ENCODE results near the gene SDK1.

SDK1 gene

DNA sequence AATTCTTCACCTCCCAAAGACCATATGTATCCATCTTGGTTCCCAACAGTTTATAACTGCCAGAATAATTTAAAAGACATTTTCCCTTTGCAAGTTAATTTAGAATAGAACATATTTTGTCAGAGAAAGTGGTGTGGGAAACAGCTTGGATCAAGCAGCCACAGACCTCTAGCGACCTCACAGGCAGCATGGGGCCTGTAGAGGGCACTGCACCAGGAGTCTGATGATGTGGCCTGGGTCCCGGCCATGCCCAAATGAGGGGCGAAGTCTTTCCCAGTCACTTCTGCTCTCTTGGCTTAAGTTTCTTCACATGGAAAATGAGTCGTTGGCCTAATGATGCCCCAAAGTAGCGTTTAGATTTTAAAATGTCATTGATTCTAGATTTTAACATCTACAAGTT, 243.2 kb downstream of the SDK1 start:
- H3K27ac Mint-ChIP-seq: no peak overlapping the region

DNA sequence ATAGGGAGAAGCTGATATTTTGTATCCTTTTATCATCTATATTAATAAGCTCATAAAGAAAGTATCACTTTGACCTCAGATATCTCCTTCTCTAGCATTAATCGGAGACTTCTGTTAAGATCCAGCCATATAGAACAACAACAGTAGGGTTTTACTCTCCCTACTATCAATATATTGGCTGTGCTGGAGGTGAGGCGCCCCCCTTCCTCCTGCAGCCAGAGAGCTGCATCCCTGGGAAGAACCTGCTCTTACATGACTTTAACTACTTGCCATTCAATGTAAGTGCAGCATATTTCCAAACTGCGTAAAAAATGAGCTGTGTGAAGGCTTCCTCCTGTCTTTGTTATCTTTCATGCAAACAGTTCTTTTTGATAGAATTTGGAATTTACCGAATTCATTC, 247.8 kb downstream of the SDK1 start:
- intact Hi-C loops (cut with micrococcal nuclease): no loop called here
- Mint-ChIP-seq H3K27ac (no peak overlapping the region), H3K4me1 (ENCODE audit: low read depth) (no peaks in the 10 kb centered on the region), H3K36me3 (ENCODE audit: low read depth) (no peaks in the 10 kb centered on the region), H3K9me3 (no peaks in the 10 kb centered on the region), H3K27me3 (no peaks in the 10 kb centered on the region), H3K4me3 (no peak overlapping the region)

More for the DNA sequence above, 243.2 kb downstream of the SDK1 start:
- intact Hi-C loops (cut with micrococcal nuclease): no loop called here
- Mint-ChIP-seq H3K9me3 (no peaks in the 10 kb centered on the region), H3K4me3 (no peak overlapping the region), H3K27me3 (no peaks in the 10 kb centered on the region), H3K4me1 (ENCODE audit: low read depth) (no peaks in the 10 kb centered on the region), H3K36me3 (ENCODE audit: low read depth) (no peaks in the 10 kb centered on the region)

DNA sequence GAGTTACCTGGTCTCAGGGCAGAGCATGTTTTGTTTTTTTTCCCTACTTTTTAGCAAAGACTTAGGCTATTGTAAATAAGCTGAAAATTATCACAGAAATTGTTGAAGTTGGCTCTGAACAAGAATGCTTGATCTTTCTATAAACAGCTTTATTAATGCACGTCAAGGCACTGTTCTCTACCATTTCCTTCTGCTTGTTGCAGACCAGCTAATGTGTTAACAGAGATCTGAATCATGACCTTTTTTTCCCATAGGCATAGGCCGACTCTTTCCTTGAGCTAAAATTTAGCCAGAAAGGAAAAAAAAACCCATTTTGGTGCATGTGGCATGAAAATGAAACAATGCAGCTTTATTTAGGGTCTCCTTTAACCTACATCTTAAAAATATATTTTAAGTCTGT, 248.5 kb downstream of the SDK1 start:
- Mint-ChIP-seq H3K4me1 (ENCODE audit: low read depth) (no peaks in the 10 kb centered on the region), H3K27ac (no peak overlapping the region), H3K4me3 (no peak overlapping the region), H3K36me3 (ENCODE audit: low read depth) (no peaks in the 10 kb centered on the region), H3K9me3 (no peaks in the 10 kb centered on the region), H3K27me3 (no peaks in the 10 kb centered on the region)
- intact Hi-C loops (cut with micrococcal nuclease): no loop called here

DNA sequence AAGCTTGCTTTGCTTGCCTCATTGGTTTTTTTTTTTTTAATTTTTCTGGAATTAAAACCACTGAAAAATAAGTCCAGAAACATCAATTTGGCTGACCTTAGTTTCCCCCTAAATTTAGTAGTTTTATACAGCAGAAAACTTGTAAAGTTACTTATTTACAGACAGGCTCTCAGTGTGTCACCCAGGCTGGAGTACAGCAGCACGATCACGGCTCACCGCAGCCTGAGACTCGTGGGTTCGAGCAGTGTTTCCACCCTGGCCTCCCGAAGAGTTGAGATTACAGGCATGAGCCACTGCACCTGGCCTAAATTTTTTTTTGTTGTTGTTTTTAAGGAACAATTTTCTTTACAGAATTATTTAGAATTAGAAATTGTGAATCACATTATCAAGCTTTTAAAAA, 250.5 kb downstream of the SDK1 start:
- intact Hi-C loops (cut with micrococcal nuclease): no loop called here
- H3K27ac Mint-ChIP-seq: no peak overlapping the region
- H3K27me3 Mint-ChIP-seq: no peaks in the 10 kb centered on the region
- no peaks in the 10 kb centered on the region for H3K9me3 Mint-ChIP-seq
- H3K4me1 Mint-ChIP-seq (ENCODE audit: low read depth): no peaks in the 10 kb centered on the region
- H3K4me3 Mint-ChIP-seq: no peak overlapping the region
- H3K36me3 Mint-ChIP-seq (ENCODE audit: low read depth): no peaks in the 10 kb centered on the region

DNA sequence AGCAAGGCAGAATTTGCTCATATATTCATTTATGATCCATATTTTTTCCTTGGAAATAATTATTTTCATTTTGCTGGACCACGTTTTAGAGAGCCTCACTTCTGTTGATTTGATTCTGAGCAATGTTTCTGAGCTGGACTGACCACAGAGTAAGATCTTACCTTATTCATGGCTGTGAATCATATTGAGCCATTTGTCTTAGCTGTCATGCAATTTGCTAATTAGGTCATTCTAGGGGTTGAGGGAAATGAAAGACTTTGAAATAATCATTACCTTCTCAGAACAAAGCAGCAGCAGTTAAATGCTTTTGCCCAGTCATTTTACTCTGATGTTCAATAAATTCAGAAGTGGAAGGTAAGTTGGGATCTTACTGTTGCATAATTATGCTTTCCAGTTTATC, 251.4 kb downstream of the SDK1 start:
- H3K27me3 Mint-ChIP-seq: no peaks in the 10 kb centered on the region
- intact Hi-C loops (cut with micrococcal nuclease): no loop called here
- no peaks in the 10 kb centered on the region for H3K36me3 Mint-ChIP-seq (ENCODE audit: low read depth)
- H3K4me1 Mint-ChIP-seq (ENCODE audit: low read depth): no peaks in the 10 kb centered on the region
- H3K9me3 Mint-ChIP-seq: no peaks in the 10 kb centered on the region
- H3K27ac Mint-ChIP-seq: no peak overlapping the region
- no peak overlapping the region for H3K4me3 Mint-ChIP-seq

DNA sequence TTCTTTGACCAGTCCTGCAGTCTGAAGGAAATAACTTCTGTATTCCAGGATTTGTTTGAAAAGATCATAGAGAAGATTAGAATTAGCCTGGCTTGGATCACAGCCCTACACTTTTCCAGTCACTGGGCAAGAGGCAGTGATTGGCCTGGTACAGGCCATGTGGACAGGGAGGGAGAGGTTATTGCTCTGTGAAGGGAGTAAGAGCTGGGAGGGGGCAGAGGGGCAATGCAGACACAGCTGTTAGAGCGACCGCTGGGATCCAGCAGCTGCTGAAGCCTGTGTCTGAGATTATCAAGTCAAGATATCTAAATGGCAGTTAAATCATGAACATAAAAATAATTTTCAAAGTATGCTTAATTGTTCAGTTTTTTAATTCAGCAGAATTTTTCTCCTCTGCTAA, 257.3 kb downstream of the SDK1 start:
- no peaks in the 10 kb centered on the region for H3K27me3 Mint-ChIP-seq
- H3K27ac Mint-ChIP-seq: no peak overlapping the region
- intact Hi-C loops (cut with micrococcal nuclease): no loop called here
- no peaks in the 10 kb centered on the region for H3K36me3 Mint-ChIP-seq (ENCODE audit: low read depth)
- H3K9me3 Mint-ChIP-seq: peaks cover 17% of the 10 kb centered on the region
- H3K4me3 Mint-ChIP-seq: no peak overlapping the region
- no peaks in the 10 kb centered on the region for H3K4me1 Mint-ChIP-seq (ENCODE audit: low read depth)

DNA sequence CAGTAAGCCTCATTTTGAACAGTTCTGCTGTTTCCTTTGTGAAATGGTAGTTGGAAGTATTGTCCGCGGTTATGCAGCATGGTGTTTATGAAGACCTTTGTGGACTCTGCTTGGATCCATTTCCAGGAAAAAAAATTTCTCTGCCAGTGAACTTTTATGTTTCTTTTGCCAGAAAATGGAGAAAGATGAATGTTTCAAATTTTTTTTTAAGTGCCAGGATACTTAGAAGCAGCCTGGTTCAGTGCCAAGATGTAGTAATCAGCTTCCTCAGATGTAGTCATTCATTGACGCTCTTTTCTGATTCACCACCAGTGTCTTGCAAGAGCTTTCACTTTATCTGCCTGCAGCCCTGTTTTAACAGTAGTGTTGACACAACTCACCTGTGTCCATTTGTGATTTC, 258.2 kb downstream of the SDK1 start:
- Mint-ChIP-seq H3K4me3 (no peak overlapping the region), H3K36me3 (ENCODE audit: low read depth) (no peaks in the 10 kb centered on the region), H3K27ac (no peak overlapping the region), H3K9me3 (peaks cover 17% of the 10 kb centered on the region), H3K4me1 (ENCODE audit: low read depth) (no peaks in the 10 kb centered on the region), H3K27me3 (no peaks in the 10 kb centered on the region)
- intact Hi-C loops (cut with micrococcal nuclease): no loop called here

DNA sequence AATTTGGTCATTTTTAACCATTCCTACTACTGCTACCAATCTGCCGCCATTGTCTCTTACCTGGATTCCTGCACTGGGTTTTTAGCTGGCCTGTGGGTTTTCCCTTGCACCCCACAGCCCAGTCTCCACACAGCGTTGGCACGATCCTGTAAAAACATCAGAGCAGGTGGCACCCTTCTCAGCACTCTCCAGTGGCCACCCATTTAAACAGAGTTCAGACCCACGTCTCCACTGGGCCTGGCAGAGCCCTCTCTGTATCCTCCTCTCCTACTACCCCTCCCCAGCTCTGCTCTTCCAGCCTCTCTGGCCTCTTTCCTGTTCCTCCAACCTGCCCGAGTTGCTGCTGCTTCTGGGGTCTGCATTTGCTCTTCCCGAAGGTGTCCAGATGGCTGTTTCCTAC, 259.4 kb downstream of the SDK1 start:
- no peaks in the 10 kb centered on the region for H3K4me1 Mint-ChIP-seq (ENCODE audit: low read depth)
- H3K4me3 Mint-ChIP-seq: no peak overlapping the region
- H3K27ac Mint-ChIP-seq: no peak overlapping the region
- H3K9me3 Mint-ChIP-seq: peaks cover 17% of the 10 kb centered on the region
- H3K27me3 Mint-ChIP-seq: no peaks in the 10 kb centered on the region
- intact Hi-C loops (cut with micrococcal nuclease): no loop called here
- no peaks in the 10 kb centered on the region for H3K36me3 Mint-ChIP-seq (ENCODE audit: low read depth)

DNA sequence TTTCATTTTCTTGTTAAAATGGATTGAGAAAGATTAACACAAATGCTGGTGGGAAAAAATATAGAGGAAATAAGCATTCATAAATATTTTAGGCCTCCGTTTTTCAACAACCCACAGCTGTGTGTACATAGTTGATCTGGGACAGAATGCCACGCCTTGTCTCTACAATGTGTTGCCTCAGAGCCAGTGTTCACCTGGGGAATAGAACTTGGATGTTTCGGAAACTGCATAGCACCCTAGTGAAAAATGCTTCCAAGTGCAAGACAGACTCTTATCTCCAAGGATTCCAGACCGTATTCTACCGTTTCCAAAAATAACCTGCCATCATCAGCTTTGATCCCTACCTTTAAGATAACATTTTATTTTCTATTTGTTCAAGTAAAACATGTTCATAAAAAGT, 260.9 kb downstream of the SDK1 start:
- H3K4me3 Mint-ChIP-seq: no peak overlapping the region
- no peaks in the 10 kb centered on the region for H3K36me3 Mint-ChIP-seq (ENCODE audit: low read depth)
- H3K27me3 Mint-ChIP-seq: no peaks in the 10 kb centered on the region
- no peak overlapping the region for H3K27ac Mint-ChIP-seq
- H3K9me3 Mint-ChIP-seq: peaks cover 17% of the 10 kb centered on the region
- H3K4me1 Mint-ChIP-seq (ENCODE audit: low read depth): no peaks in the 10 kb centered on the region
- intact Hi-C loops (cut with micrococcal nuclease): no loop called here

DNA sequence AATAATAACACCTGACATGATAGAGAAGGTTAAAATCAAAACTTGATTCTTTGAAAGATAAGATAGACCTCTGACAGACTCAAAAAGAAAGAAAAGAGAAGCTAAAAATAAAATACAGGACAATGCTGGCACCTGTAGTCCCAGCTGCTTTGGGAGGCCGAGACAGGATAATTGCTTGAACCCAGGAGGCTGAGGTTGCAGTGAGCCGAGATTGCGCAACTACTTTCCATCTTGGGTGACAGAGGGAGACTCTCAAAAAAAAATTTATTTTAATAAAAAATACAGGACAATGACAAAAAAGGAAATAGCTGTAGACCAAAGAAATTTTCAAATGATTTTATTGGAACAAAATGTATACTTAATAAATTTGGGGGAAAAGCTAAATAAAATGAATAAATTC, 263.2 kb downstream of the SDK1 start:
- H3K4me3 Mint-ChIP-seq: no peak overlapping the region
- intact Hi-C loops (cut with micrococcal nuclease): no loop called here
- H3K27me3 Mint-ChIP-seq: no peaks in the 10 kb centered on the region
- no peak overlapping the region for H3K27ac Mint-ChIP-seq
- H3K36me3 Mint-ChIP-seq (ENCODE audit: low read depth): no peaks in the 10 kb centered on the region
- H3K9me3 Mint-ChIP-seq: peaks cover 17% of the 10 kb centered on the region
- H3K4me1 Mint-ChIP-seq (ENCODE audit: low read depth): no peaks in the 10 kb centered on the region

DNA sequence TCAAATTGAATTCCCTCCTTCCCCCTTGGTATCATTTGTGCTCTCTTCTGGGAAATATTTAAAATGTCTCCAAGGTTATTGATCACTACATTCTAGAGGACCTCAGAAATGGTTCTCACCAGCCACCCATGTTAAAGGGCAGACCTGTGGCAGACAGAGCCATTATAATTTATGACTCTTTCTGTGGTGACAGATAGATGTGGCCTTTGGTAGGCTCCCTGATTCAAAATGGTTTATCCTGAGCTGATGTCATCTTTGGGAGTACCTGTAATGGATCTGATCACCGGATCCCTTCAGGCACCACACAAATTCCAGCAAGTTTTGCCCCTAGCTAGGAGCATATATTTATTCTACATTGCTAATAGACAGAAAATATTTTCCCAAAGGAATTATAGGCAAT, 267.5 kb downstream of the SDK1 start:
- H3K27ac Mint-ChIP-seq: no peak overlapping the region
- intact Hi-C loops (cut with micrococcal nuclease): no loop called here
- H3K4me1 Mint-ChIP-seq (ENCODE audit: low read depth): no peaks in the 10 kb centered on the region
- no peaks in the 10 kb centered on the region for H3K36me3 Mint-ChIP-seq (ENCODE audit: low read depth)
- no peak overlapping the region for H3K4me3 Mint-ChIP-seq
- no peaks in the 10 kb centered on the region for H3K27me3 Mint-ChIP-seq
- peaks cover 25% of the 10 kb centered on the region for H3K9me3 Mint-ChIP-seq

DNA sequence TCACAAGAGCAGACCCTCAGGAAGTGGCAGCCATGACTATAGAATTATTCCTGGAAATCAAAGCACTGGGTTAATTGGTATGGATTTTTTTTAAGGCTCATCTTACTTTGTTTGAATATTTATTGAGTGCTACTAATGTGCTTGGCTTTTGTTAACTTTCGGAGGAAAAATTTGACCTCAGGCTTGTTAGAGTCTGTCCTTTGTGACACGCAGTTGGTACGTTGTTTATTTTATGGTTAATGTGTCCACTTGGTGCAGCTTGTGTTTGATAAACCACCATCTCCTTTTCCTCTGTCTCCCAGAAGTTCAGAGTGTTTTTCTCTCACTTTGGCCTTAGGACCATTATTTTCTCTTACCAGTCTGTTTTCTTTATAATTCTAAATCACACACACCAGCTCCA, 268.6 kb downstream of the SDK1 start:
- Mint-ChIP-seq H3K27ac (no peak overlapping the region), H3K27me3 (no peaks in the 10 kb centered on the region), H3K4me3 (no peak overlapping the region), H3K4me1 (ENCODE audit: low read depth) (no peaks in the 10 kb centered on the region), H3K9me3 (peaks cover 34% of the 10 kb centered on the region), H3K36me3 (ENCODE audit: low read depth) (no peaks in the 10 kb centered on the region)
- intact Hi-C loops (cut with micrococcal nuclease): no loop called here

DNA sequence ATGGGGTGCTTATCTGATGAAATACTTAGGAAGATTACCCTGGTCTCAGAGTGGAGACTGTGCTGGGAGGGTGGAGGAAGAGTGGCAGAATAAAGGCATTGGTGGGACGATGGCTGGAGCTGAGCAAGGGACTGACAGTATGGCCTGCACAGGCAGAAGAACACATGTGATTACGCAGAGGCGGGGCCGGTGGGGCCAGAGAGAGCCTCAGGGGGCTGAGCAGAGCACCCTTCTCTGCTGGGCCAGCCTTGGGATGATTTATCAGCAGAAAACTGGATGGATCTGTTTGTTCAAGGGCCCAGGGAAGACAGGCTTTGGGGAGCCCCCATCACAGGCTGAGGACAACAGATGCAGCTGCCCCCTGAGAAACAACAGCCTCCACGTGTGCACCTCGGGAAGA, 272.1 kb downstream of the SDK1 start:
- Mint-ChIP-seq H3K4me3 (no peak overlapping the region), H3K4me1 (ENCODE audit: low read depth) (no peaks in the 10 kb centered on the region), H3K27me3 (no peaks in the 10 kb centered on the region), H3K27ac (no peak overlapping the region), H3K9me3 (peaks cover 55% of the 10 kb centered on the region), H3K36me3 (ENCODE audit: low read depth) (no peaks in the 10 kb centered on the region)
- intact Hi-C loops (cut with micrococcal nuclease): no loop called here

DNA sequence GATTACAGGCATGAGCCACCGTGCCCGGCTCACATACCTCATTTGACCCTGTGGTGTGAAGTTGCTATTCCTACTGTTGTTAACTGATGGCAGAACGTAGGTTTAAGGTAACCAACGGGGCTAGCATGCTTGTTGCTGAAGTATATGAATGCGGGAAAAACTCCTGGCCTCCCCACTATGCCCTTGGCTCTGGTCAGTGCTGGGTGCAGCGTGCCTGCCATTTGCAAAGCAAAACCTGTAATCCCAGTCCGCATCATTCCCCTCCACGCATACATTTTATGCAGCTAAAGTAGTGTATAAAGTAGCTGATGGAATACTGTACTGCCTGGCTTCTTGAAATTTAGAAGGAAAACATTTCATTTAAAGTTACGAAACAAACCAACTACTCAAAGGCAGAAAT, 273.3 kb downstream of the SDK1 start:
- no peaks in the 10 kb centered on the region for H3K4me1 Mint-ChIP-seq (ENCODE audit: low read depth)
- peaks cover 66% of the 10 kb centered on the region for H3K9me3 Mint-ChIP-seq
- intact Hi-C loops (cut with micrococcal nuclease): no loop called here
- no peak overlapping the region for H3K4me3 Mint-ChIP-seq
- H3K36me3 Mint-ChIP-seq (ENCODE audit: low read depth): no peaks in the 10 kb centered on the region
- no peaks in the 10 kb centered on the region for H3K27me3 Mint-ChIP-seq
- no peak overlapping the region for H3K27ac Mint-ChIP-seq

DNA sequence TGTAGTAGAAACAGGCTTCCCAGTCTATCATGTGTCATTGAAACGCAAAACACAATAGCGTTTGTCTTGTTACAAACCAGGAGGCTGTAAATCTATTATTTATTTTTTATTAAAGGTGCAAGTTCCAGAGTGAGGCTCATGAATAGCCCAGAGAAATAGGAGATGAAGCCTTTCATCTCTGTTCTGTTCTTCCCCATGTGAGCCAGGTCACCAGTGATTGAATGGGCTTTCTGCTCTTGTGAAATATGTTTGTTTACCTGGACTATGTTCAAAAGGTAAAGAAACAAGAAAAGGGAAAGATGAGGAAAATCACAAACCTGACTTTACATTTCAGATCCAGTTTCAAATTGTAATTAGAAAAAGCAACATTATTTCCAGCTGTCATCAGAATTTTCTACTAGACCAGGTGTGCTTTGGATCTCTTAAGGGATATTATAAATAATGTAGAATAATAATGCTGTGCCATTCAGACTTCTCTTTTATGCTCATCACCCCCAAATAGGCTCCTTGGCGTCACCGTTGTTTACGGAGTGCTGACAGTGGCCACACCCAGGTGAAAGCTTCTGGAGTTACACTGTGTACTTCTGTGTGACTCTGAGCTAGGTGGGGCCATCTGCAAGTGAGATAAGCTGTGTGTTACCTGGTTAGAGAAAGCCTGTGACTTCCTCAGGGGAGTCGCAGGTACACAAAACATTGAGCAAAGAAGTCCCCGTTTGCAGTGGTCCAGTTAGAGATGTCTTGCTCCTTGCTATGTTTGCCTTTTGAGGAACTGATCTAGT, 274.9 kb downstream of the SDK1 start:
- Mint-ChIP-seq H3K9me3 (peaks cover 72% of the 10 kb centered on the region), H3K27me3 (no peaks in the 10 kb centered on the region), H3K27ac (no peak overlapping the region), H3K36me3 (ENCODE audit: low read depth) (no peaks in the 10 kb centered on the region), H3K4me1 (ENCODE audit: low read depth) (no peaks in the 10 kb centered on the region), H3K4me3 (no peak overlapping the region)
- intact Hi-C loops (cut with micrococcal nuclease): no loop called here
